Measurements from ENCODE around the gene RFNG.

GRCh38 chr17:82097919-82098168, 46.2 kb upstream of the RFNG start:
- no peak for TF ChIP-seq CTCF (conservative IDR thresholded peaks at IDR 0.05; ENCODE audit: low read depth, low read length)
- no peak for TF ChIP-seq EZH2 (IDR thresholded peaks at IDR 0.05; ENCODE audit: low read length, unreplicated experiment)
- no peak for TF ChIP-seq EZH2phosphoT487 (IDR thresholded peaks at IDR 0.05; ENCODE audit: borderline replicate concordance, low read length)
